GM19025 (cell line): ENCODE results near the gene CRTC1.
A peak's percentile ranks its signal among the peaks of the same experiment; 100 is the strongest.

Experiments
- ATAC-seq: cut with Tn5 transposase; IDR thresholded peaks from one replicate; pipeline ENCODE4 v1.9.1; 2021; ENCODE audit warnings: mild to moderate bottlenecking, low read depth, moderate library complexity; ENCODE audit not compliant: unreplicated experiment

CRTC1 gene, protein sequence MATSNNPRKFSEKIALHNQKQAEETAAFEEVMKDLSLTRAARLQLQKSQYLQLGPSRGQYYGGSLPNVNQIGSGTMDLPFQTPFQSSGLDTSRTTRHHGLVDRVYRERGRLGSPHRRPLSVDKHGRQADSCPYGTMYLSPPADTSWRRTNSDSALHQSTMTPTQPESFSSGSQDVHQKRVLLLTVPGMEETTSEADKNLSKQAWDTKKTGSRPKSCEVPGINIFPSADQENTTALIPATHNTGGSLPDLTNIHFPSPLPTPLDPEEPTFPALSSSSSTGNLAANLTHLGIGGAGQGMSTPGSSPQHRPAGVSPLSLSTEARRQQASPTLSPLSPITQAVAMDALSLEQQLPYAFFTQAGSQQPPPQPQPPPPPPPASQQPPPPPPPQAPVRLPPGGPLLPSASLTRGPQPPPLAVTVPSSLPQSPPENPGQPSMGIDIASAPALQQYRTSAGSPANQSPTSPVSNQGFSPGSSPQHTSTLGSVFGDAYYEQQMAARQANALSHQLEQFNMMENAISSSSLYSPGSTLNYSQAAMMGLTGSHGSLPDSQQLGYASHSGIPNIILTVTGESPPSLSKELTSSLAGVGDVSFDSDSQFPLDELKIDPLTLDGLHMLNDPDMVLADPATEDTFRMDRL

DNA sequence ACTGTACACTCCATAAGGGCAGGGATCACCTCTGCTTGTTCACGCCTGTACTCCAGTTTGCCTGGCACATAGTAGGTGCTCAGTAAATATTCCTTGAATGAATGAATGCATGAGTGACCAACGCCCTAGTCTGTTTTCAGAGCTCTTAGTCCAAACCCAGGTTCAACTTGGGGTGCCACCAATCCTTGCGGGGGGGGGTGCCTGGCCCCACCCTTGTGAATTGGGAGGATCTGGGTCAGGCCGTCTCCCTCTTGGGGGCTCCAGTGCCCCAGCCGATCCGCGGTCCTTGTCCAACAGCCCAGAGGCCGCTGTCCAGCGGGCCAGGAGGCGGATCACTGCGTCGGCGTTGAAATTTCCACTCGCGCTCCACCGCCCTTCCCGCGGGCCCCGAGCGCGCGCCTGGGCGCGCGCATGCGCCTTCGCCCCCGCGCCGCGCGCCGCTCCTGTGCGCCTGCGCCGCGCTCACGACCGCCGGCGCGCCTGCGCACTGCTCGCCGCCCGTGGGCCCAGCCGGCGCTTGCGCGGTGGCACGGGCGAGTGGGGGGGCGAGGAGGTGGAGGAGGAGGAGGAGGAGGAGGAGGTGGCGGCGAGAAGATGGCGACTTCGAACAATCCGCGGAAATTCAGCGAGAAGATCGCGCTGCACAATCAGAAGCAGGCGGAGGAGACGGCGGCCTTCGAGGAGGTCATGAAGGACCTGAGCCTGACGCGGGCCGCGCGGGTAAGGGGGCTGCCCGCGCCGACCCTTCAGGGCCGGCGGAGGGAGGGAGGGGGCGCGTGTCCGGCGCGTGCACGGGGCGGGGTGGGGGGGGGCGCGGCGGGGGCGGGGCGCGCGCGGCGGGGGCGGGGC is at the start of gene CRTC1:
Gene CRTC1 (plus strand): TSS at position 572 of the 849 bp plus-strand sequence. CDS start 23 bp downstream, at position 595.
- peak; percentile 75 for ATAC-seq

DNA sequence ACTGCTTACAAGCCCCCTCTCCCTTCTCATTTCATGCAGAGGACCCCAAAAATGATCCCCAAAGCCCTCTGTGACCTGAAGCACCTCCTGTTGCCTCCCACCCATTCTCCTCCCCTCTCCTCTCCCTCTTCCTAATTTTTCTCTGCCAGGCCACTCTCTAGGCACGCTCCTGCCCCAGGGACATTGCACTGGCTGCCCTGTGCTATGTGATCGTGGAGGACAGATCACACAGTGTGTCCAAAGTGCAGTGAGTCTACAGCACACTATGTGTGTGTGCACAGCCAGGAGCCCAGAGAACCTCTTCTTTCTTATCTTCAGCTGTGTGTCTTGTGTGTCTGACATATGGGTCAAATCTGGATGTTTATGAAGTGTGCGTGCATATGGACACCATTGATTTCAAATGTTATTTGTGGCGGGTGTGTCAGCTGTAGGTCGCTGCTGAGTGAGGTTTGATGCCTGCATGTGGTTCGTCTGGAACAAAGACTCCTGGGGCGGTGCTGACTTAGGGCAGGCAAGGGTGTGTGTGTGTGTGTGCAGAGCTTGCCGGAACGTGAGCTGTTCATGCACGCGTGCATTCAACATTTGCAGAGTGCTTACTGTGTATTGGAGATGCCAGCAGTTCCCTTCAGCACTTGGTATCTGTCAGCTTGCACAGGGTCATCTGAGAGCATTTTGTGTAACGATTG is 48.7 kb upstream of the CRTC1 start:
- ATAC-seq = no peak

DNA sequence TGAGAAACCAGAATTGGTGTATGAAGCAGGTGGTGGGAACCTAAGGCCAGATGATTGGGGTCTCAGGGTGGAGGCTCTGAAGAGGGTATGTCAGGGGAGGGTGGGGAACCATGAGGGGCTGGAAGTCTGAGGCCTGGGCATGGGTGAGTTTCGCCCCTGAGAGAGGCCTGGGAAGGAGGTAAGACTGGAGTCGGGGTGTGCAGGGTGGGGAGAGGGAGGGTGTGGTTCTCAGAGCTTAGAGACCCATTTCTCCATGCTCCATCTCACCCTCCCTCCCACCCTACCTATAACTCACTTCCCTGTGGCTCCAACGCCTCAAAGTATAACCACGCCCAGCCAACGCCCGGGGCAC is 47.7 kb upstream of the CRTC1 start:
- ATAC-seq = no peak

DNA sequence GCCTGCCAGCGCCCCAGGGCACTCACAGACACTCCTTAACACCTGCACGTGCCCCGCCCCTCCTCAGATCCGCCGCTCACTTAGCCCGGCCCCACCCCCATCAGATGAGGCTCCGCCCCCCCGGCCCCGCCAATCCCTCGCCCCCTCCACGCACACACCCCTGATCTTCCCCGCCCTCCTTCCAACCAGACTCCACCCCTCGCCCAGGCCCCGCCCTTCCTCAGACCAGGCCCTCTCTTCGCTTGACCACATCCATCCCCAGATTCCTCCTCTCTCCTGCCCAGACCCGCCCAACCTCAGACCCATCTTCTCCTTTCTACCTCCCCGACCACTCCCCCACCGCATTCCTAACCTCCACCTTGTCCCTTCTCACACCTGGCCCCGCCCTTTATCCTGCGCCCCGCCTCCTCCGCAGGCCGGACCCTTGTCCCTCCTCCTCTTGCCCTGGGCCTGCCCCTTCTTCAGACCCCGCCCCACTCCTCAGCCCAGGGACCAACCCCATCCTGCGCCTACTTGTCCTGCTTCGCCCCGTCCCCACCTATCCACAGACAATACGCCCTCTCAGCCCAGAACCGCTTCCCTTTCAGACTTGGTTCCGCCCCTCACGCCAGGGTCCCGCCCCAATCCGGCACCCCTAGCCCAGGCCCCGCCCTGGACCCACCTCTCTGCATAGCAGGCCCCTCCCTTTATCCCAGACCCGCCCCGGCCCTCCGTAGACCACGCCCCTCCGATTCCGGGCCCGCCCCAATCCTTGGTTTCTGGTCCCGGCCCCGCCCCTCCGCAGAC is 47.1 kb upstream of the CRTC1 start:
- ATAC-seq = peak; percentile 81

DNA sequence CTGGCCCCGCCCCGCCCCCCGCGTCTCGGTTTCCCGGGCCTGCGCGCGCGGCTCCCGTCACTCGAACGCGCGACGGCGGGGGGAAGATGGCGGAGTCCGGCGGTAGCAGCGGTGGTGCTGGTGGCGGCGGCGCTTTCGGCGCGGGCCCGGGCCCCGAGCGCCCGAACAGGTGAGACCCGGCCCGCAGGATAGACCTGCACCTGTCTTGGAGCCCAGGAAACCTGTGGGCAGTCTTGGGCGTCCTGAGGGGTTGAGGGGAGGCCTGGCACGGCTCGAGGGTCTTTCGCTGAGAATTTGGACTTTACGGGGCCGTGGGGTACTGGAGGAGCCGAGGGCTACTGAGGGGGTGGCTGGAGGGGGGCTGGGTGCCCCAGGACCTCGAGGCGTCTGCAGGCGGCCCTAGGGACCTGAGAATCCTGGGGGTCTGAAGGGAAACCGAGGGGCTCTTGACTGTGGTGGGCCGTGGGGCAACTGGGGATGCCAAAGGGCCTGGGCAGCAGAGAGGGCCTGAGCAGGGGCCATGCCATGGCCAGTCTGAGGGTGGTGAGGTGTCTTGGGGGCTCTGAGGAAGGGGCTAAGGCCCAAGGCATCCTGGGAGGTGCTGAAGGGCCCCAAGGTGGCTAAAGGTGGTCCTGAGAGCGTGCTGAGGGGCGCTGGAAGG is 46.4 kb upstream of the CRTC1 start, which contains the start of gene KLHL26:
Gene KLHL26 (plus strand): TSS at position 60 of the 661 bp plus-strand sequence. CDS start 27 bp downstream, at position 87.
- no peak for ATAC-seq

DNA sequence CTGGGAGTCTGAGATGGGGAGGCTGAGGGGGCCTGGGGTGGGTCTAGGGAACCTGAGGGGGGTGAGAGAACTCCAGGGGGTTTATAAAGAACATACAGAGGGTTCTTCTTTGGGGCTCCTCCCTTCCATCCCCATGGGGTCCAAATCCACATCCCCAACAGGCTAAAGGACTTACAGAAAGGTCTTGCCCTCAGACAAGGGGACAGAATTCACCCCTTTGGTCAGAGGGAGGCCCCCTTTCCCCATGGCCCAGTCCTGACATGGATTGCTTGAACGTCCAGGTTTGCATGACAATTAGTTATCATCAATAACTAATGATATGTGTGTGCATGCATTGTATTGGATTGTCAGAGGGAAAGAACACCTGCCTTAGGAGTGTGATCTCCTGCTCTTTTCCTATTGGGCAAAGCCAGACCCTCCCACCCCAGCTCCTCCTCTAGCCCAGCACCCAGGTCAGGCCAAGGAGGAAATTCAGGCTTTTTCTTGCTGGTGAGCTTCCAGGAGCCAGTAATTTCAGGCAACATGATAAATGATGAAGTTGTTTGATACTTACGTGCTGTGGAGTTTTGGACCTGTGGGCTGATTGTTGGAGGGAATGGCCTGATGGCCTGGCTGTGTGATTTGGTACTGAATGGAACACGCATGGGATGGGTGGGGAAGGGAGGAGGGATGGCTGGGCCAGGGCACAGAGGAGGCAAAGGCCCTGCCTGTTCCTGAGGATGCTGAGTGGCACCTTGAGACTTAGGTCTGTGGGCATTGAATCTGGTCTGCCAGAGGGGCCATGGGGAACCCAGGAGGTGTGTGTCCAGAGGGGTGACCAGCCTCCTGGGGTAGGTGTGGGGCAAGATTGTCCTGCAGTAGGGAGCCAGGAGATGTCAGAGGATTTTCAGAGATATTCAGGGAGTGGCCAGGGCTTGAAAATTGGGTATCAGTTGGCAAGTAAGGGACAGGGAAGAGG is 45.5 kb upstream of the CRTC1 start:
- ATAC-seq = no peak

DNA sequence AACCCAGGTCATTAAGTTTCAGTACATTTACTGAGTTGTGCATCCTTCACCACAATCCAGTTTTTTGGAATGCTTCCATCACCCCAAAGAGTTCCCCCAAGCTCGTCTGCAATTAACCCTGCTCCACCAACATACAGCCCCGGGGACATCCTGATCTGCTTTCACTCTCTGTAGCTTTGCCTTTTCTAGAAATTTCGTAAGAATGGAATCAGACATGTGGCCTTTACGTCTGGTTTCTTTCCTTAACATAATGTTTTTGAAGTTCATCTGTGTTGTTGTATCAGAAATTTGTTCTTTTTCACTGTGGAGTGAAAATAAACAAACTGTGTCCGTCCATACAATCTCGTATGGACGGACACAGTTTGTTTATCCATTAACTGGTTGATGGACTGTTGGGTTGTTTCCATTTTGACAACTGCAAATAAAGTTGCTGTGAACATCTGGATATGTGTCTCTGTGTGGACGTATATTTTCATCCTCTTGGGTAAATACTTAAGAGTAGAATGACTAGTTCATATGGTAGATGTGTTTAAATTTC is 43.7 kb upstream of the CRTC1 start:
- ATAC-seq = no peak

DNA sequence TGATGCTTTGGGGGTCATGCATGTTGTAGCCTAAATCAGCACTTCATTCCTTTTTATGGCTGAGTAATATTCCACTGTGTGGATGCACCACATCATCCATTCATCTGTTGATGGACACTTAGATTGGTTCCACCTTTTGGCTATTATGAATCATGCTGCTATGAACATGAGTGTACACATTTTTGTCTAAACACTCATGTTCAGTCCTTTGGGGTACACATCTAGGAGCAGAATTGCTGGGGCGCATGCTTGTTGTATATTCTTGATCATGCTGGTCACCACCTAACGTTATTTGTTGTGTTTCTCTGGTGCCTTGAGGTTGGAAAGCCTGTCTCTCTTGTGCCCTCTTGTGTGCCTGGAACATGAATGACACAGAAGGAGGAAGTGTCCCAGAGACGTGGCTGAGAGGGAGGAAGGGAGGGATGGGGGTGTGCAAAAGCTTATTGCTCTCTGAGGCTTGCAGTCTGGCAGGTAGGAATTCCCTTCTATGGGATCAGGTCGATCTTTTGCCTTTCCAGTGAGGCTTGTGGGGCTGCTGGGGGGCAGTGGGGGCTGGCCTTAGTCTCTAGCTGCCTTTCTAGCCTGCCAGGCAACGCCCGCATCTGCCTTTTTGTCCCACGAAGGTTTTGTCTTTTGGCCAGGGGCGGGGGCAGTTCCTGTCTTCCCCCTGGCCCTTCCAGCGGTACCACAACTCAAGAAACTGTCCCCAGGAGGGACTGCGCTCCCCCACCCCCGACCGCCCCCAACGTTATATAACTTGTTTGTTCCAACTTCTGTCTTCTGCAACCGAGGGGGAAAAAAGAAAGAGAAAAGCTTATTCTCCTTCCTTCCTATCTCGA is 39.1 kb upstream of the CRTC1 start:
- ATAC-seq = no peak

DNA sequence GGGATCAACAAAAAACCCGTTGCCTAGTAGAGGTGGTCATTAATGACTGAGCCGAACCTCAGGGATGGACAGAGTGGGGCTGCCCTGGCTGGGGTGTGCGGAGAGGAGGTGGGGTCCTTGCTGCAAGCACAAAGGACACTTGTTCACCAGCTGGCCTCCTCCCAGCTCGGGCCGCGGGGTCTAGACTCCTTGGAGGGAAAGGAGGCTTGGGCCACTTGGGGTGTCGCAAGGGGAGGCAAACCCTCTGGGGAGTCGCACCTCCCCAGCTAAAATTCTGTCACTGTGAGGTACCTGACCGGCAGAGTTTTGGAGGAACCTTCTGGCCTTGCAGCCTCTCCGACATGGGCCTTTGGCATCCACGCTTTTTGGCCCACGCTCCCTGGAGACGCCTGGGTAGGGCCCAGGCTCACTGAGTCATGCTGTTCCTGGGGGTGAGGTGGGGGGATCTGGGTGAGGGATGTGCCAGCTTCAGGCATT is 38.4 kb upstream of the CRTC1 start:
- ATAC-seq = no peak

DNA sequence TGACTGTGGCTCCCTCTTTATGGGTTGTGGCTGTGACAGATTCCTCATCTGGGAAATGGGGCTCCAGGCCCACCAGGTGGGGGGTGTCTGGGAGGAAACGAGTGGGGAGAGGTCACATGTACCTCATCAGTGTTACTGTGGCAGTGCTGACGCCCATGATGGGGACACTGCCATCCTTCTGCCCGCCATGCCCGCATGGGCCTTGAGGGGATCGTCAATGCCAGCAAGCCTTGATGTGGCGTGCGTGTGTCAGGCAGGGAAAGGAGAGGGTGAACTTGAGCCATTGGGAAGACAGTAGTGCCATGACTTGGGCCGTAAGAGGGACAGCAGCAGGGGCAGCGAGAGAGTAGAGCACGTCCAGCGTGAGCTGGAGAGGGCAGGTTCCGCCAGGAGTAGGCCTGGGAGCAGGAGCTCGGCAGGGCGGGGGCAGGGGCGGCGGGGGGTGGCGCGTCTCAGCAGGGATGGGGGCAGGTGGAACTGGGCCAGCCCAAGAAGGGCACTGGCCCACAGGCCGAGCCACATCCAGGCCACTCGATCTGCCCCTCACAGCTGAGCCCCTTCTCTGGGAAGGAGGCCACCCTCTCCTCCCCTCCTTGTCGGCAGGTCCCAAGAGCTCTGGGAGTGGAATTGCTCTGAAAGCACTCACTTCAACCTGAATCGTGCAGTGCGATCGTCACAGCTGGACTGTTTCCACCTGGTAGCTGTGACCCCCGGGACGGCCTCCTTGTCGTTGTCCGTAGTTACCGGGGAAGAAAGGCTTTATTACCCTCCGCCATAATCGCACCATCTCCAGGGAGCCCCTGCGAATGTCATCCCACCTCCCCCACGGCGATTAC is 36.7 kb upstream of the CRTC1 start:
- no peak for ATAC-seq

DNA sequence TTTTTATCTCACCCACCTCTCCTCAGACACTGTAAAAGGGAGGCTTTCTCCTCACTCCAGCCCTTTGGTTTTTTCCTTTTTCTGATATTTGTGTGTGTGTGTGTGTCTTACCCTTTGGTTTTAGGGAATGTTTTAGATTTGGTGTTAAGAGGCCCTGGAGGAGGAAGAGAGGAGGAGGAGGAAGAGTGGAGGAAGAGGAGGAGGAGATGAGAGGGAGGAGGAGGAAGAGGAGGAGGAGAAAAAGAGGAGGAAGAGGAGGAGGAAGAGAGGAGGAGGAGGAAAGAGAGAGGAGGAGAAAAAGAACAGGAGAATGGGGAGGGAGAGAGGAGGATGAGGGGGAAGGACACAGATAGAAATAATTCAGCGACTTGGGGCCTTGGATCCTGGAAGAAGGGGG is 36.1 kb upstream of the CRTC1 start:
- no peak for ATAC-seq

DNA sequence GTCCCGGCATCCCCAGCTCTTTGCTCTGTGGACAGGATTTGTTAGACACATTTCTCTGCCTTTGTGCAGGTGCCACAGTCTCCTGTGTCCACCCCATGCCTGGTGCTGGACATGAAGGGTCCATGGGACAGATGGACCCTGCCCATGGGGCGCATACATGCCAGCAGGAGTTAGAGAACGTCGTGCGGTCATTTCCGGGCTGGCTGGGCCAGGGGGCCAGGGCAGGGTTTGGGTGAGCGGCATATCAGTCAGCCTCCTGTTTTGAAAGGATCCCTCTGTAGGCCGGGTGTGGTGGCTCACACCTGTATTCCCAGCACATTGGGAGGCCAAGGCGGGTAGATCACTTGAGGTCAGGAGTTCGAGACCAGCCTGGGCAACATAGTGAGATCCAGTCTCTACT is 35.7 kb upstream of the CRTC1 start:
- no peak for ATAC-seq

DNA sequence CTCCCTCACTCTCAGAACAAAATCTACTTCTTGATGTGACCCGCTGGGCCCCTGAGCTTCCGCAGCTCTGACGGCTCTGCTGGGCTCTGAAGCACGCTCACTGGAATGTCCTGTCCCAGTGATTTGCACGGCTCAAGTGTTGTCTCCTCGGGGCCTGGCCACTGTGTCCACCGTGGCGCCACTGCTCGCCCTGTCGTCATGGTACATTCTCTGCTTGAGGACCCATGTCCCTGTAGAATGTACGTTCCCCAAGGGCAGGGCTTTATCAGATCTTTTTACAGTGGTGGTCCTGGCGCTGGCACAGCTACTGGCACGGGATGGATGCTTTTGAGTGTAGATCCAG is 34.5 kb upstream of the CRTC1 start:
- no peak for ATAC-seq

DNA sequence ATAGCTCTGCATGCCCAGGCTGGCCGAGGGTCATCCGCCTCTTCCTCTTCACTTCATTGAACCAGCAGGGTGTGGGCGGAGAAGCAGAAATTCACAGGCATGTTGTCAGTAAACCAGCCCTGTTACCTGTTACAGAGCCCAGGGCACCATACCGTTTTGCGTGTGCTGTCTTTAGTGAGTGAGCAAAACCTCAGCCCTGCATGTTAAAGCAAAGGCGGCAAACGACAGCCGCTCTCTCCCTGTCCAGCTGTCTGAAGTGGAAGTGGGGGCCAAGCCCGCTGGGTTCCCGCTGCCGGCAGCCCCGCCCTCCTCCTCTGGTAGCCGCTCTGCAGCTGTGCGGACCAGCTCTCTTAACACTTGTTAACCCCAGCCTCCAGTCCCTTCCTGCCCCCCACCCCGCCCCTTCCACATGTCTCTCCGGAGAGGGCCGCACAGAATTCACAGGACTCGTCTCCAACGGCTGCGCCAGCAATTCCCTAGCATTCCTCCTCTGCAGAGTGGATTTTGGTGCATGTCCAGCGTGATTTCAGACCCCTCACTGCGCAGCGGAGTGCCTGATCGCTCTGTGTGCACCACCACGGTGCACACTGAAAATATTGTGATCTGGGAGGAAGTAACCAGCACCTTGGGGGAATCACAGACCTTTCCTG is 34.0 kb upstream of the CRTC1 start:
- no peak for ATAC-seq

DNA sequence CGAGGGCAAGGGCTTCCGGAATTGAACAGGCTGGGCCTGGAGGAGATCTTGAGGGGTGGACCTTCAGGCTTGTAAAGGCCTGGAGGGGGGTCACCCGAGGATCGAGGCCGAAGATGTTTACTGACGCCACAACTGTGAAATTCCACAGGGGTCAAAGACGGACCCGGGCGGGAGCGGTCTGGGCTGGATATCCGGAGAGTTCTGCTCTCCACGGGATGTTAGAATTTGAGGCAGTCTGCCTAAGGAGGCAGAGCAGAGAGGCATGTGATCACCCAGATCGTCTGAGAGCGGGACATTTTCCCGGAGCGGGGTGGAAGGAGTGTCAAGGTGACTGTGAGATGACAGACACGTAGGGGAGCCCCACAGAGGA is 33.5 kb upstream of the CRTC1 start:
- ATAC-seq = no peak
